ENCODE results near the gene L1CAM.

GRCh38 chrX:153867139-153867538 lies 18.8 kb downstream of the L1CAM start:
- TF ChIP-seq GATA3 (IDR thresholded peaks at IDR 0.05; ENCODE audit: low read depth, low read length) (no peak), GATA2 (IDR thresholded peaks at IDR 0.05; ENCODE audit: low read depth, low read length) (no peak)

Measured in SH-SY5Y (cell line).